ENCODE measurements around the gene DERA.

The DERA gene

GRCh38 chr12:15933751-15934150, 22.6 kb downstream of the DERA start:
- TF ChIP-seq, protein P1, sequence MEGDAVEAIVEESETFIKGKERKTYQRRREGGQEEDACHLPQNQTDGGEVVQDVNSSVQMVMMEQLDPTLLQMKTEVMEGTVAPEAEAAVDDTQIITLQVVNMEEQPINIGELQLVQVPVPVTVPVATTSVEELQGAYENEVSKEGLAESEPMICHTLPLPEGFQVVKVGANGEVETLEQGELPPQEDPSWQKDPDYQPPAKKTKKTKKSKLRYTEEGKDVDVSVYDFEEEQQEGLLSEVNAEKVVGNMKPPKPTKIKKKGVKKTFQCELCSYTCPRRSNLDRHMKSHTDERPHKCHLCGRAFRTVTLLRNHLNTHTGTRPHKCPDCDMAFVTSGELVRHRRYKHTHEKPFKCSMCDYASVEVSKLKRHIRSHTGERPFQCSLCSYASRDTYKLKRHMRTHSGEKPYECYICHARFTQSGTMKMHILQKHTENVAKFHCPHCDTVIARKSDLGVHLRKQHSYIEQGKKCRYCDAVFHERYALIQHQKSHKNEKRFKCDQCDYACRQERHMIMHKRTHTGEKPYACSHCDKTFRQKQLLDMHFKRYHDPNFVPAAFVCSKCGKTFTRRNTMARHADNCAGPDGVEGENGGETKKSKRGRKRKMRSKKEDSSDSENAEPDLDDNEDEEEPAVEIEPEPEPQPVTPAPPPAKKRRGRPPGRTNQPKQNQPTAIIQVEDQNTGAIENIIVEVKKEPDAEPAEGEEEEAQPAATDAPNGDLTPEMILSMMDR (IDR thresholded peaks at IDR 0.05), result no peak

- TF ChIP-seq, protein P1 (IDR thresholded peaks at IDR 0.05), result no peak
These were observed 25.6 kb downstream of the DERA start for GRCh38 chr12:15936751-15937150.

DNA sequence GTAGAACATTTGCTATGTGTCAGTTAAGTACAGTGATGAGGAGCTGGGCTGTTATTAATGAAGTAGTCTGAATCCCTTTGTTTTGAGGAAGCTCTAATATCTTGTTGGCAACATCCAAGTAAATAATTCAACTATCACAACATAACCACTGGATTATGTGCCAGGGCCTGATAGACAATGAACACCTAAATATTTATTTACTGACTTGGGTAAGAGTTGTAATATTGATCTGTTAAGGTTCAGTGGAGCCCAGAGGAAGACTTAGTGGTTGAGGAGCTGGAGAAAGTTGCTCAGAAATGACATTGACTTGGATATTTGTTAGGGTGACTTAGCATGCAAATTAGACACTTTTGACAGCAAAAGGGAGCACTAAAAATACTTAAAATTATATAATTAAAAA, 26.8 kb downstream of the DERA start:
- TF ChIP-seq, protein P1 (IDR thresholded peaks at IDR 0.05), result no peak

DNA sequence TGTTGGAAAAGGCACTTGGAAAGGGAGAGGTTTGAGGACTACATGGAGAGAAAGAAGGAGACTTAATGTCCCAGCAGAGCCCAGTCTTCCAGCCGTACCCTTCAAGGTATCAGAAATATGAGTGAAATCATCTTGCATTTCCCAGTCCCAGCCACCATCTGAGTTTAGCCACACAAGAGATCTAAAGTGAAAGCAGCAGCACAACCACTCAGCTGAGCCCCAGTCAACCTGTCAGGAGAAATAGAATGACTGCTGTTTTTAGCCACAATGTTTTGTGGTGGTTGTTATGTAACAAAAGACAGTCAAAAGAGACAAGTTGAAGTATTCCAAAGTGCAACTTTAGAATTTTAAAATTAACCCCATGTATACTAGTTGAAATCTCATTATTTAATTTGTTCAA, 28.0 kb downstream of the DERA start:
- TF ChIP-seq, protein P1 (IDR thresholded peaks at IDR 0.05), result no peak

- TF ChIP-seq, protein P1 (IDR thresholded peaks at IDR 0.05), result no peak
These were observed 31.3 kb downstream of the DERA start for GRCh38 chr12:15942475-15942874.

DNA sequence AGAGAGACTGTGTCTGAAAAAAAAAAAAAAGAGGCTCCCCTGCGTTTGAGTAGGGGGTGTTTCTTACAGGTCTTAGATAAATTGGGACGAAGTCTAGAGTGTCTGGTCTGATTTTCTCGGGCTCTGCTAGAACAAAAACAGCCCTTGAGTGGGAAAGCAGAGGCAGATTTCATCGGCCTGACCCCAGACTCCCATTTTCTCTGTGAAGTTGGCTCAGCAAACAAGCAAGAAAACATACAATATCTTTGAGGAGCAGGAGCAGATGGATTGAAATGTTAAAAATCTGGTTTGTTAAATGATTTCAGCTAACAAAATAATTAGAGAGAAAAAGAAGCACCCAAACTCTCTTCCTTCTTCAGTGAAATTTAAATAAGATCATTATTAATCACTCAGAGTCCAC, 44.1 kb downstream of the DERA start:
- TF ChIP-seq, protein P1 (IDR thresholded peaks at IDR 0.05), result no peak

DNA sequence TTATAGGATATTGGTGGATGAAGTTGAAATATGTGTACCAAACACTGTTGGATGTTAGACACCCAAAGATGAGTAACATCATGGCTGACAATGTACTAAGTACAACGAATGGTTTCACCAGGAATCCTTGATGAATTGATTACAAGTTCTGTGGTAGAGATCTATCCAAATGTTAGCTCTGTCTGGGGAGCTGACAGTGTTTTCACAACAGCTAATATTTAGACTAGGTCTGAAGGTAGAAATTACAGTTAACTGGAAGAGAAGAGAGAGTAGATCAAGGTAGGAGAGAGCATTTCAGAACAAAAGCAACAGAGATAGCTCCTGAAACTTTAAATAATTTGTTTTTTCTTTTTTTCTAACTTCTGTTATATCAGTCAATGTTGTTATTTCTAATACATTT, 44.9 kb downstream of the DERA start:
- TF ChIP-seq, protein P1 (IDR thresholded peaks at IDR 0.05), result no peak
